Embryonic facial prominence (tissue), 1 donor: ENCODE data around the gene CORO2A.

Source experiments
- DNase-seq: peaks from one replicate; pipeline ENCODE4 v3.0.0-alpha.2; 2016; ENCODE audit errors: extremely low spot score

CORO2A gene

DNA sequence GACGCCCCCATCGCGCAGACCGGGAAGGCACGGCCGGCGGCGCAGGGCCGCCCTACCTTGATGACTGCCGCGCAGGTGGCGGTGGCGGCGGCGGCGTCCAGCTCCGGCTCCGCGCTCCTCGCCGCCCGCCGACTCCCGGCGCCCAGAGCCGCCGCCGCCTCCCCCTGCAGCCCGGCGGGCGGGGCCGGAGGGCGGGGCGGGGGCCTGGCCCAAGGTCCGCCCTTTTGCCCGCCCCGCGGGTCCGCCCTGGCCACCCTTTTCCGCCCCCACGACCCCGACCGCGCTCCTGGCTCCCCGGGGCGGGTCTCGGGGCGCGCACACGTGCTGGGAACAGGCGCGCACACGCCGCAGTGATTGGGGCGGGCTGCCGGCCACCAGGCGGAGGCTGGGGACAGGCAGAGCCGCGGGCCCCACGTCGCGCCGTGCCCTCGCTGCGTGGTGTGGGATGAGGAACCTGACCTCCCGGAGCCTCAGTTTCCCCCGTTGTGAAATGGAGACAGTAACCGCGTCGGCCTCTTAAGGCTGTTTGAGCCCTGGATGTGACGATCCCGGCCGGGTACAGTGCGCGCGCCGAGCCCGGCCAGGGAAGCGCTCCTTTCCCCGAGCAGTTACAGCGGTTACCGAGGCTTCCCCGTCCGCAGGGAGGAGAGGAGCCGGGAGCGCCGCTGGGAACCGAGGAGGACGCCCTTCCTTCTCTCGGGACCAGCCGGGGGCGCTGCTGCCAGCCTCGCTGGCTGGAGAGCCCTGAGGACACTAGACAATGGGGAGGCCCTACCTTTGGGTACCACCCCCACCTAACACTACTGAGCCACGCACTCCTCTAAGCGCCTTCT, at the start of gene CORO2A:
Gene CORO2A, minus strand, starts transcription at position 135 of the 833 bp plus-strand sequence. CDS start 34,977 bp downstream, outside the sequence.
- no peak for DNase-seq

- DNase-seq = no peak
Measured at GRCh38 chr9:98241357-98242300, 49.2 kb upstream of the CORO2A start.

DNA sequence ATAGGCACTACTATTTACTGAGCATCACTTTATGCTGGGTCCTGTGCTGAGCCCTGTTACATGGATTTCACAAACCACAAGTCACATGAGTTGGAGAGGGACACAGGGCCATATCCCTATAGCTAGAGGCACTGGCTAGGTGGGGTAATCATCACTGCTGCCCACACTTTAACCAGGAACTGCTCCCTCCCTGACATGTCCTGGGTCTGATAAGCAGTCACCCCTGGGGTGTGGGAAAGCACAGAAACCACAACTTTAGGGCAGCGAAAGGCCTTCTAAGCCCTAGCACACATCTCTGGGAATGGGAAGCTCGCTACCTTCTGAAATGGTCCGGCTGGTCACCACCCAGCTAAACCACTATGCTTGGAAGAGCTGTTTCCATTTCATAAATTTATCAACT, 48.0 kb upstream of the CORO2A start:
- no peak for DNase-seq

- no peak for DNase-seq
Measured at GRCh38 chr9:98236901-98237487, 44.6 kb upstream of the CORO2A start.

DNA sequence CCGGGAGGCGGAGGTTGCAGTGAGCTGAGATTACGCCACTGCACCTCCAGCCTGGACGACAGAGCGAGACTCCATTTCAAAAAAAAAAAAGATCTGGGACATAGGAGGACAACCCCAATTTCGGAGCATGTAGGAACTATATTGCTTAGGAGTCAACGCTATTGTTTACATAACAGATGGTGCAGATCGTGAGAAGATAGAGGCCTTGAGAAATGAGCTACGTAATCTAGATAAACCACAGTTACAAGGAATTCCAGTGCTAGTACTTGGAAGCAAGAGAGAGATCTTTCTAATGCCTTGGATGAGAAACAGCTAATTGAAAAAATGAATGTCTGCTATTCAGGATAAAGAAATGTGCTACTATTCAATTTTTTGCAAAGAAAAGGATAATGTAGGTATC, 42.7 kb upstream of the CORO2A start:
- DNase-seq = no peak

- no peak for DNase-seq
Measured at GRCh38 chr9:98234245-98234825, 41.9 kb upstream of the CORO2A start.

- DNase-seq = no peak
Measured at GRCh38 chr9:98232926-98233325, 40.5 kb upstream of the CORO2A start.

DNA sequence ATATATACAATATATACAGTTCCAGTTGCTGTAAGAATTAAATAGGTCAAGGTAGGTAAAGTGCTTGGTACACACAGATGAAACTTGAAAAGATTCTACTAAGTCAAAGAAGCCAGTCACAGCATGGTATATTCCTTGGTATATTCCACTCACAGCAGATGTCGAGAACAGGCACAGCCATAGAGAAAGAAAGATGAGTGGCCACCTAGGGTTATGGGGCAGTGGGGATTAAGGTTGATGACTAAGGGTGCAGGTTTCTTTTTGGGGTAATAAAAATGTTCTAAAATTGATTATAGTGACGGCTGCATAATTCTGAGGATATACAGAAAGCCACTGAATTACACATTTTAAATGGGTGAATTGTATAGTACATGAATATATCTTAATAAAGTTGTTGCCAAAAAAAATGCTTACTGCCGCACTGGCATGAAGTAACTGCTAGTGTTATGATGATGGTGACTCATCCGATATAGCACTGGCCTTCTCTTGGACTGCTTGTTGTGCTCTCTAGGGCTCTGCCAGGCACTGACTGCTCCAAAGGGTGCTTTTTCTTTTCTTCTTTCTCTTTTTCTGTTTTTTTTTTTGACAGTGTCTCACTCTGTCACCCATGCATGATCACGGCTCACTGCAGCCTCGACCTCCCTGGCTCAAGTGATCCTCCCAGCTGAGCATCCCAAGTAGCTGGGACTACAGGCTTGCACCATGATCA, 39.5 kb upstream of the CORO2A start:
- DNase-seq = no peak

- DNase-seq = no peak
Measured at GRCh38 chr9:98230789-98231188, 38.4 kb upstream of the CORO2A start.

DNA sequence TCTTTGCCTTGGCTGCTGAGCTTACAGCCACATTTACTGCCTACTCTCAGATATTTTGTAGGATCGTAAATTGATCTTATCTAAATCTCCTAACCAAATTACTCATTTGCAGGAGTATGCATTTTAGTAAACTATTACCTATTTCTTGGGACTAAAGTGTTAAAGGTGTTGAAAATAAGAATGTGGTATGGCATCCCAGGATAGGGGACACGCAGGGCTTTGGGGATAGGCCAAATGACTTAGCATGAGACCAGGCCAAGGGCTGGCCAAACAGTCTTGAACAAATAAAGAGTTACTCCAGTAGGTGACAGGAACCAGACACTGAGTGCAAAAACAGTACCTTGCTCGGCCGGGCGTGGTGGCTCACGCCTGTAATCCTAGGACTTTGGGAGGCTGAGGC, 37.9 kb upstream of the CORO2A start:
- DNase-seq = no peak

- no peak for DNase-seq
Measured at GRCh38 chr9:98229620-98230019, 37.2 kb upstream of the CORO2A start.

GRCh38 chr9:98229090-98229395, 36.6 kb upstream of the CORO2A start:
- DNase-seq = no peak

GRCh38 chr9:98228392-98229089, 36.1 kb upstream of the CORO2A start:
- no peak for DNase-seq

- no peak for DNase-seq
Measured at GRCh38 chr9:98227883-98228282, 35.4 kb upstream of the CORO2A start.

DNA sequence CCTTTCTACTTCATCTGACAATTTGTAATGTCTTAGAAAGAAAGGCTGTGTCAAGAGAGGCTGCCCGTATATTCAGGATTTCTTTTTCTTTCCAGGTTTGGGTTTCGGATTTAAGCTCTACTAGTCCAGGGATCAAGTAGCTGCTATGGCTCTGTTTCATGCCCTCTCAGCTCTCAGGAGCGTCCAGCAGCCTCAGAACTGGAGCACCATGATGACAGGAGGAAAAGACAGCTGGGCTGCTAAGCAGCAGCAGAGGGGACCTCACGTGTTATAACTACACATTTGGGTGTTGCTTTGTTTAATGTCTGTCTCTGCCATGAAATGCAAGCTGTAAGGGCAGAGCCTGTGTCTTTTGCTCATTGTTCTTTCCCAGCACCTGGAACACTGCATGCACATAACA, 34.5 kb upstream of the CORO2A start:
- no peak for DNase-seq

DNA sequence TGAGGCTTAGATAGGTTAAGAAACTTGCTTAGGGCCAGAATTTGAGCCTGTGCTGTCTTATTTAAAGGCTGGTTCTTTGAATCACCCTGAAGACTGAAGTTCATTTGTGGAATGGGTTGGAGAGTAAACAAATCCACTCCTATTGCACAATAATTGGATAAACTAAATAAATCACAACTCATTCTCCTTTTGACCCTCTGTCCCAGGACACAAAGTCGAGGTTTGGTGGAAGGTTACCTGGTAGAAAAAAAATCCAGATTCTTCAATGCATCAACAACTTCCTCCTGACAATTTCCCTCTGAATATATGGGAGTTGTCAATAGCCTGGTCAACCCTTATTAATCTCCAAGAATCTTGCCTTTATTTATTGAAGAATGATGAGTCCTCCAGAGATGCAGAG, 34.1 kb upstream of the CORO2A start:
- DNase-seq = no peak

DNA sequence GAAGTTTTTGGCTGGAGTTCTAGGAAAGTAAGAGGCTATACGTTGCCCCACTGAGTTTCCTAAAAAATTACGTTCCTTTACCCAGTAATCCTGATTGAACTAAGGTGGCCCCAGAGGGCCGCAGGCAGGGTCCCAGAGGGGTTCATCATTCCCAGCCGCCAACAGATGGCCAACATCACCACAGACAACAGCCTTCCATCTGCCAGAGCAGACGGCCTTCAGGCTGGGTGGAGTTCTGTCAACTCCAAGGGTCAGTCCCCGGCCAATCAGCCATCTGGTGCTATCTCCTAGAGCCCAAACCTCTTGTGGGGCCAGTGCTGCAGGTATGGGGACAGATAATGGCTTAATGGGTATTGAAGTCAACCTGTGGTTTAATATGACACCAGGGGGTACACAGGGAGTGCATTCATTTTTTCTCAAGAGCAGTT, 32.6 kb upstream of the CORO2A start:
- no peak for DNase-seq

GRCh38 chr9:98222885-98223691, 30.7 kb upstream of the CORO2A start:
- no peak for DNase-seq

DNA sequence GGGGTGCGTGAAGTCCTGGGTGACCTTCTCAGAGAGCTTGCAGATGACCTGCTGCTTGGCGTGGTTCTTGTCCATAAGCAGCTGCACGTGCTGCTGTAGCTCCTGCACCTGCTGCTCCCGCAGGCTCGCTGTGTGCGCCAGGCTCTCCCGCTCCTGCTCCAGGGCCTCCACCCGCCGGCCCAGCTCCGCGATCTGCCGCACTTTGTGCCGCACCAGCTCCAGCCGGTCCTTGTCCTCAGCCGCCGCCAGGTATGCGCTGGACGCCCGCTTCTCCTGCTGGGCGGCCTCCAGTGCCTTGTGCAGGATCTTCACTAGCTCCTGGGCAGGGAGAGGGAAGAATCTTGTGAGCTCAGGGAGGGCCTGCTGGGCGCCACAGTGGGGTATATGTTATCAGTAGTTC, 28.5 kb upstream of the CORO2A start:
- no peak for DNase-seq

GRCh38 chr9:98219794-98220370, 27.4 kb upstream of the CORO2A start:
- DNase-seq = no peak
